K562 (cell line): ENCODE measurements around the gene LAMTOR4. TPM values are rescaled to one million over a fixed set of nuclear protein-coding genes. Genes with fewer than 3 reads are reported as not detected.

Experiments used
- ARID1B ChIP-seq: fragments of 450-650 bp; IDR thresholded peaks from 2 replicates; pipeline ENCODE4 v1.6.1; 2016; ENCODE audit warnings: antibody characterized with exemption, mild to moderate bottlenecking, inconsistent platforms
- BMI1 ChIP-seq: fragments of 150-350 bp; IDR thresholded peaks from 2 replicates; pipeline ENCODE4 v1.6.1; 2014; ENCODE audit warnings: low read length
- BRF1 ChIP-seq: IDR thresholded peaks from 3 replicates; pipeline ENCODE4 v1.6.1; 2011; ENCODE audit warnings: borderline replicate concordance, mild to moderate bottlenecking; ENCODE audit not compliant: insufficient read length; ENCODE audit errors: extremely low read depth
- ETV1 ChIP-seq: fragments of 450-650 bp; conservative IDR thresholded peaks from 2 replicates; pipeline ENCODE4 v1.6.1; 2016; ENCODE audit warnings: missing genetic modification characterization, control low read depth, low read depth, missing compliant biosample characterization
- FOXO4 ChIP-seq: fragments of 450-650 bp; formaldehyde crosslinking; IDR thresholded peaks from 2 replicates; pipeline ENCODE4 v1.4.0; 2020; ENCODE audit warnings: mild to moderate bottlenecking, moderate library complexity
- NFIC ChIP-seq: fragments of 450-650 bp; IDR thresholded peaks from 2 replicates; pipeline ENCODE4 v1.6.1; 2017; ENCODE audit warnings: mild to moderate bottlenecking, inconsistent platforms
- NR4A1 ChIP-seq, 2 experiments: fragments of 250-450 bp in 1 of 2; fragments of 450-650 bp in 1 of 2; sonication (Bioruptor Pico) in 1 of 2; IDR thresholded peaks; 2 replicates each; pipeline versions ENCODE4 v1.4.0 to v1.6.1; 2016 to 2020; ENCODE audit warnings: mild to moderate bottlenecking in 2 of 2, missing compliant biosample characterization in 1 of 2, missing genetic modification characterization in 1 of 2, moderate library complexity in 1 of 2
- SMARCE1 ChIP-seq: fragments of 450-650 bp; IDR thresholded peaks from 2 replicates; pipeline ENCODE4 v1.7.1; 2016; ENCODE audit warnings: mild to moderate bottlenecking
- SOX6 ChIP-seq: fragments of 450-650 bp; IDR thresholded peaks from 2 replicates; pipeline ENCODE4 v1.6.1; 2014; ENCODE audit warnings: mild to moderate bottlenecking
- SREBF1 ChIP-seq: fragments of 150-350 bp; IDR thresholded peaks from 2 replicates; pipeline ENCODE4 v1.6.1; 2014; ENCODE audit warnings: antibody characterized with exemption, low read depth, low read length, borderline replicate concordance
- TEAD1 ChIP-seq, 2 experiments: fragments of 450-650 bp in 1 of 2; sonication (generic) in 1 of 2; formaldehyde crosslinking; IDR thresholded peaks; 2 replicates each; pipeline versions ENCODE4 v1.4.0 to v1.8.0; 2020 to 2022; ENCODE audit warnings: mild to moderate bottlenecking in 2 of 2, missing genetic modification reagents in 1 of 2
- U2AF1 ChIP-seq: fragments of 200-400 bp; formaldehyde crosslinking; optimal IDR thresholded peaks from 2 replicates; pipeline ENCODE3; 2017; ENCODE audit warnings: mild to moderate bottlenecking, low read depth, low read length, moderate library complexity
- ZC3H8 ChIP-seq: fragments of 450-650 bp; IDR thresholded peaks from 2 replicates; pipeline ENCODE4 v1.6.1; 2017
- ZNF134 ChIP-seq: fragments of 250-450 bp; sonication (Bioruptor Pico); conservative IDR thresholded peaks from 2 replicates; pipeline ENCODE4 v1.4.0; 2020
- ZNF184 ChIP-seq: sonication (generic); formaldehyde crosslinking; IDR thresholded peaks from 2 replicates; pipeline ENCODE4 v1.5.0; 2020; ENCODE audit warnings: missing genetic modification reagents
- ZNF212 ChIP-seq: fragments of 450-650 bp; formaldehyde crosslinking; IDR thresholded peaks from 2 replicates; pipeline ENCODE4 v1.4.0; 2020; ENCODE audit warnings: mild to moderate bottlenecking
- polyA plus RNA-seq, 8 experiments: library from polyadenylated mRNA; depleted of rRNA in 4 of 8; stranded (reverse) in 5 of 8; unstranded in 3 of 8; fragments of >200 nt; fragmentation: Nextera tagmentation in 2 of 8; fragmentation: Illumina TruSeq in 1 of 8; extraction: Ambion mirVana in 2 of 8; extraction: Trizol in 1 of 8; gene quantifications; 2 replicates each; pipeline versions ENCODE4 v1.2.1 to v1.2.3, GENCODE V29; 2011 to 2014; ENCODE audit warnings: inconsistent platforms in 1 of 8, missing spikeins in 1 of 8
- total RNA-seq, 7 experiments: library from RNA; depleted of rRNA in 6 of 7; stranded (reverse); fragments of >200 nt in 6 of 7; fragmentation: Illumina TruSeq in 2 of 7; extraction: Trizol in 2 of 7; gene quantifications; 2 replicates each; pipeline versions ENCODE4 v1.2.1 to v1.2.3, GENCODE V29; 2011 to 2021; ENCODE audit warnings: low replicate concordance in 1 of 7
- TF ChIP-seq, protein P1 (sequence below), 2 experiments: fragments of 450-650 bp in 1 of 2; sonication (generic) in 1 of 2; formaldehyde crosslinking in 1 of 2; IDR thresholded peaks in 1 of 2; conservative IDR thresholded peaks in 1 of 2; 2 replicates each; pipeline versions ENCODE4 v1.6.1 to v1.8.1; 2016 to 2023; ENCODE audit warnings: mild to moderate bottlenecking in 2 of 2, moderate library complexity in 2 of 2, inconsistent platforms in 1 of 2, missing genetic modification reagents in 1 of 2
- TF ChIP-seq, protein P2 (sequence below): fragments of 200-800 bp; sonication (Bioruptor generic); IDR thresholded peaks from 2 replicates; pipeline ENCODE4 v1.6.1; 2016; ENCODE audit warnings: missing genetic modification characterization, missing compliant biosample characterization
- TF ChIP-seq, protein P3 (sequence below): fragments of 200-800 bp; sonication (Bioruptor generic); IDR thresholded peaks from 2 replicates; pipeline ENCODE4 v1.6.1; 2017; ENCODE audit warnings: missing genetic modification characterization, missing compliant biosample characterization

LAMTOR4 gene
- total and polyA plus RNA-seq, 9 of the 15 experiments (the other 6 are each of a cell fraction or from before 2014, with no cell fraction given): 79.6 to 314 (median 195) TPM

- TF ChIP-seq, protein P1, sequence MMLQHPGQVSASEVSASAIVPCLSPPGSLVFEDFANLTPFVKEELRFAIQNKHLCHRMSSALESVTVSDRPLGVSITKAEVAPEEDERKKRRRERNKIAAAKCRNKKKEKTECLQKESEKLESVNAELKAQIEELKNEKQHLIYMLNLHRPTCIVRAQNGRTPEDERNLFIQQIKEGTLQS (IDR thresholded peaks at IDR 0.05): no peak
- TF ChIP-seq, protein P1 (CRISPR knock-in tag; conservative IDR thresholded peaks at IDR 0.05): no peak; the same call in 1 of the 2 replicates
- peak; percentile 3; the same call in 1 of the 2 replicates for TF ChIP-seq SMARCE1
- no peak for TF ChIP-seq BMI1
- TF ChIP-seq ZNF134 (CRISPR knock-in tag): no peak
- no peak for TF ChIP-seq ZNF212 (CRISPR knock-in tag)
- no peak for TF ChIP-seq U2AF1
- TF ChIP-seq ETV1 (tag): peak; percentile 56; the same call in 1 of the 2 replicates
- TF ChIP-seq NR4A1 (CRISPR knock-in tag; IDR thresholded peaks at IDR 0.05): no peak
- TF ChIP-seq NR4A1 (tag; IDR thresholded peaks at IDR 0.05): peak; percentile 78
- TF ChIP-seq, protein P2, sequence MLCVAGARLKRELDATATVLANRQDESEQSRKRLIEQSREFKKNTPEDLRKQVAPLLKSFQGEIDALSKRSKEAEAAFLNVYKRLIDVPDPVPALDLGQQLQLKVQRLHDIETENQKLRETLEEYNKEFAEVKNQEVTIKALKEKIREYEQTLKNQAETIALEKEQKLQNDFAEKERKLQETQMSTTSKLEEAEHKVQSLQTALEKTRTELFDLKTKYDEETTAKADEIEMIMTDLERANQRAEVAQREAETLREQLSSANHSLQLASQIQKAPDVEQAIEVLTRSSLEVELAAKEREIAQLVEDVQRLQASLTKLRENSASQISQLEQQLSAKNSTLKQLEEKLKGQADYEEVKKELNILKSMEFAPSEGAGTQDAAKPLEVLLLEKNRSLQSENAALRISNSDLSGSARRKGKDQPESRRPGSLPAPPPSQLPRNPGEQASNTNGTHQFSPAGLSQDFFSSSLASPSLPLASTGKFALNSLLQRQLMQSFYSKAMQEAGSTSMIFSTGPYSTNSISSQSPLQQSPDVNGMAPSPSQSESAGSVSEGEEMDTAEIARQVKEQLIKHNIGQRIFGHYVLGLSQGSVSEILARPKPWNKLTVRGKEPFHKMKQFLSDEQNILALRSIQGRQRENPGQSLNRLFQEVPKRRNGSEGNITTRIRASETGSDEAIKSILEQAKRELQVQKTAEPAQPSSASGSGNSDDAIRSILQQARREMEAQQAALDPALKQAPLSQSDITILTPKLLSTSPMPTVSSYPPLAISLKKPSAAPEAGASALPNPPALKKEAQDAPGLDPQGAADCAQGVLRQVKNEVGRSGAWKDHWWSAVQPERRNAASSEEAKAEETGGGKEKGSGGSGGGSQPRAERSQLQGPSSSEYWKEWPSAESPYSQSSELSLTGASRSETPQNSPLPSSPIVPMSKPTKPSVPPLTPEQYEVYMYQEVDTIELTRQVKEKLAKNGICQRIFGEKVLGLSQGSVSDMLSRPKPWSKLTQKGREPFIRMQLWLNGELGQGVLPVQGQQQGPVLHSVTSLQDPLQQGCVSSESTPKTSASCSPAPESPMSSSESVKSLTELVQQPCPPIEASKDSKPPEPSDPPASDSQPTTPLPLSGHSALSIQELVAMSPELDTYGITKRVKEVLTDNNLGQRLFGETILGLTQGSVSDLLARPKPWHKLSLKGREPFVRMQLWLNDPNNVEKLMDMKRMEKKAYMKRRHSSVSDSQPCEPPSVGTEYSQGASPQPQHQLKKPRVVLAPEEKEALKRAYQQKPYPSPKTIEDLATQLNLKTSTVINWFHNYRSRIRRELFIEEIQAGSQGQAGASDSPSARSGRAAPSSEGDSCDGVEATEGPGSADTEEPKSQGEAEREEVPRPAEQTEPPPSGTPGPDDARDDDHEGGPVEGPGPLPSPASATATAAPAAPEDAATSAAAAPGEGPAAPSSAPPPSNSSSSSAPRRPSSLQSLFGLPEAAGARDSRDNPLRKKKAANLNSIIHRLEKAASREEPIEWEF (CRISPR knock-in tag): 0 out of 2 replicates have a peak, but pooled peaks have one; percentile 25
- no peak for TF ChIP-seq ZC3H8
- TF ChIP-seq SOX6: no peak
- peak; percentile 88 for TF ChIP-seq NFIC
- TF ChIP-seq ZNF184 (CRISPR knock-in tag): no peak
- no peak for TF ChIP-seq SREBF1
- no peak for TF ChIP-seq FOXO4 (CRISPR knock-in tag)
- no peak for TF ChIP-seq ARID1B
- no peak for TF ChIP-seq BRF1
- TF ChIP-seq, protein P3, sequence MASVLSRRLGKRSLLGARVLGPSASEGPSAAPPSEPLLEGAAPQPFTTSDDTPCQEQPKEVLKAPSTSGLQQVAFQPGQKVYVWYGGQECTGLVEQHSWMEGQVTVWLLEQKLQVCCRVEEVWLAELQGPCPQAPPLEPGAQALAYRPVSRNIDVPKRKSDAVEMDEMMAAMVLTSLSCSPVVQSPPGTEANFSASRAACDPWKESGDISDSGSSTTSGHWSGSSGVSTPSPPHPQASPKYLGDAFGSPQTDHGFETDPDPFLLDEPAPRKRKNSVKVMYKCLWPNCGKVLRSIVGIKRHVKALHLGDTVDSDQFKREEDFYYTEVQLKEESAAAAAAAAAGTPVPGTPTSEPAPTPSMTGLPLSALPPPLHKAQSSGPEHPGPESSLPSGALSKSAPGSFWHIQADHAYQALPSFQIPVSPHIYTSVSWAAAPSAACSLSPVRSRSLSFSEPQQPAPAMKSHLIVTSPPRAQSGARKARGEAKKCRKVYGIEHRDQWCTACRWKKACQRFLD (CRISPR knock-in tag): 0 out of 2 replicates have a peak, but pooled peaks have one; percentile 74
- peak in 1 of 2 experiments; percentile 73; a peak in 1 of 4 replicates for TF ChIP-seq TEAD1 (CRISPR knock-in tag; IDR thresholded peaks at IDR 0.05)
Measured at GRCh38 chr7:100126239-100126930, 22.3 kb upstream of the LAMTOR4 start (continued).
